Measurements from ENCODE around the gene PRX. TPM values are rescaled to one million over a fixed set of nuclear protein-coding genes. Genes with fewer than 3 reads are reported as not detected.

Gene PRX
- polyA plus RNA-seq, 1 donor (not counting 4 experiments of a cell fraction or from before 2014, with no cell fraction given), result 0.42 TPM

DNA sequence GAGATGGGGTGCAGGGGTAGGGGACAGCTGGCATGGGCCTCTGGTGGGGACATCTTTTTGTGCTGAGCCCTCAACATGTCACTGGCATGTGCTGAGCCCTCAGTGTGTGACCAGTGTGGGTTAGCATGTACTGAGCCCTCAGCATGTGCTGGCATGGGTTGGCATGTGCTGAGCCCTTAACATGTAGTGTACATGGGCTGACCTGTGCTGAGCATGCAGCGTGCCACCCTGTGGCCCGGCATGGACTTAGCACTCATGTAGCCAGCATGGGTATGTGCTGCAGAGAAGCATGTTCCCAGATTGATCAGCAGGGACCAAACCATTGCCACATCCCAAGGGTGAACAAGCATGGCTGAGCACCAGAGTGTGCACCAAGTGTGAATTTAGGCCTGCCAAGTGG, 34.7 kb downstream of the PRX start:
- FAIRE-seq (no peak), DNase-seq (ENCODE audit: low read depth, low spot score) (no peak)
- Histone ChIP-seq H3K27me3 (ENCODE audit: control insufficient read depth, extremely low read depth, insufficient read depth, low read length) (no peaks in the 10 kb centered on the region), H4K20me1 (ENCODE audit: control insufficient read depth, extremely low read depth, insufficient read depth, low read length) (no peaks in the 10 kb centered on the region), H3K79me2 (ENCODE audit: control insufficient read depth, insufficient read depth, low read length) (no peaks in the 10 kb centered on the region), H3K9me1 (ENCODE audit: control insufficient read depth, extremely low read depth, insufficient read depth, low read length) (no peaks in the 10 kb centered on the region), H3K4me3 (ENCODE audit: control insufficient read depth in 2 of 3, extremely low read depth in 1 of 3, insufficient read depth in 2 of 3, low read depth in 1 of 3, low read length in 3 of 3) (no peak overlapping the region), H3K4me2 (ENCODE audit: control insufficient read depth, extremely low read depth, insufficient read depth, low read depth, low read length) (no peak overlapping the region), H3K9ac (ENCODE audit: control insufficient read depth, extremely low read depth, insufficient read depth, low read length) (no peak overlapping the region), H2AFZ (ENCODE audit: control insufficient read depth, low read length) (no peak overlapping the region), H3K4me1 (ENCODE audit: control insufficient read depth, extremely low read depth, insufficient read depth, low read length) (no peaks in the 10 kb centered on the region), H3K36me3 (ENCODE audit: control insufficient read depth in 2 of 2, extremely low read depth in 1 of 2, insufficient read depth in 2 of 2, low read length in 2 of 2) (peaks cover 4 to 10% of the 10 kb centered on the region in 2 experiments), H3K27ac (ENCODE audit: control insufficient read depth, insufficient read depth, low read length) (no peak overlapping the region), H3K9me3 (ENCODE audit: control insufficient read depth, low read depth, low read length) (no peaks in the 10 kb centered on the region)
- dilution Hi-C loops (cut with MboI; ENCODE audit: extremely low pct_ligation_motif_present, low sequenced_read_pairs), result no loop called here
- TF ChIP-seq EZH2 (IDR thresholded peaks at IDR 0.05; ENCODE audit: low read length), result no peak
- TF ChIP-seq CTCF (optimal IDR thresholded peaks at IDR 0.05 in 1 of 3, IDR thresholded peaks at IDR 0.05 in 1 of 3, conservative IDR thresholded peaks at IDR 0.05 in 1 of 3; ENCODE audit: extremely low read depth in 1 of 3, insufficient read depth in 2 of 3, low read length in 3 of 3), result peak in 1 of 3 experiments; percentile 55

DNA sequence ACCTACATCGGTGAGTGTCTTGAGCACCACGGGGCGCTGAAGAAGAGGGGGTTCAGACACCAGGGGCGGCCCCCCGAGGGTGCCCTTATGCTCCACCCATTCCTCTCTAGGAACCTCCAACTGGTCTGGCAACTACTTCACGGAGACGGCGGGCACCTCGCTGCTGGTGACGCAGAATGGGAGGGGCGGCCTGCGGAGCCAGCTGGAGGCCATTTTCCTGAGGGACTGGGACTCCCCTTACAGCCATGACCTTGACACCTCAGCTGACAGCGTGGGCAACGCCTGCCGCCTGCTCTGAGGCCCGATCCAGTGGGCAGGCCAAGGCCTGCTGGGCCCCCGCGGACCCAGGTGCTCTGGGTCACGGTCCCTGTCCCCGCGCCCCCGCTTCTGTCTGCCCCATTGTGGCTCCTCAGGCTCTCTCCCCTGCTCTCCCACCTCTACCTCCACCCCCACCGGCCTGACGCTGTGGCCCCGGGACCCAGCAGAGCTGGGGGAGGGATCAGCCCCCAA, 35.2 kb downstream of the PRX start:
- H3K9me1 ChIP-seq (ENCODE audit: control insufficient read depth, extremely low read depth, insufficient read depth, low read length), result no peaks in the 10 kb centered on the region
- no peak overlapping the region for H3K27ac ChIP-seq (ENCODE audit: control insufficient read depth, insufficient read depth, low read length)
- peaks cover 4 to 12% of the 10 kb centered on the region in 2 experiments for H3K36me3 ChIP-seq (ENCODE audit: control insufficient read depth in 2 of 2, extremely low read depth in 1 of 2, insufficient read depth in 2 of 2, low read length in 2 of 2)
- no peak overlapping the region for H3K4me2 ChIP-seq (ENCODE audit: control insufficient read depth, extremely low read depth, insufficient read depth, low read depth, low read length)
- H4K20me1 ChIP-seq (ENCODE audit: control insufficient read depth, extremely low read depth, insufficient read depth, low read length), result no peaks in the 10 kb centered on the region
- no peaks in the 10 kb centered on the region for H3K9me3 ChIP-seq (ENCODE audit: control insufficient read depth, low read depth, low read length)
- H3K27me3 ChIP-seq (ENCODE audit: control insufficient read depth, extremely low read depth, insufficient read depth, low read length), result no peaks in the 10 kb centered on the region
- TF ChIP-seq EZH2 (IDR thresholded peaks at IDR 0.05; ENCODE audit: low read length) (no peak), CTCF (optimal IDR thresholded peaks at IDR 0.05 in 1 of 3, IDR thresholded peaks at IDR 0.05 in 1 of 3, conservative IDR thresholded peaks at IDR 0.05 in 1 of 3; ENCODE audit: extremely low read depth in 1 of 3, insufficient read depth in 2 of 3, low read length in 3 of 3) (no peak)
- FAIRE-seq, result no peak
- H2AFZ ChIP-seq (ENCODE audit: control insufficient read depth, low read length), result no peak overlapping the region
- no peaks in the 10 kb centered on the region for H3K79me2 ChIP-seq (ENCODE audit: control insufficient read depth, insufficient read depth, low read length)
- H3K9ac ChIP-seq (ENCODE audit: control insufficient read depth, extremely low read depth, insufficient read depth, low read length), result no peak overlapping the region
- no peak for DNase-seq (ENCODE audit: low read depth, low spot score)
- H3K4me3 ChIP-seq (ENCODE audit: control insufficient read depth in 2 of 3, extremely low read depth in 1 of 3, insufficient read depth in 2 of 3, low read depth in 1 of 3, low read length in 3 of 3), result no peak overlapping the region
- no peaks in the 10 kb centered on the region for H3K4me1 ChIP-seq (ENCODE audit: control insufficient read depth, extremely low read depth, insufficient read depth, low read length)
- dilution Hi-C loops (cut with MboI; ENCODE audit: extremely low pct_ligation_motif_present, low sequenced_read_pairs), result no loop called here

Measured in keratinocyte (primary cell).